ENCODE measurements around the gene KRTAP26-1.

Gene KRTAP26-1

DNA sequence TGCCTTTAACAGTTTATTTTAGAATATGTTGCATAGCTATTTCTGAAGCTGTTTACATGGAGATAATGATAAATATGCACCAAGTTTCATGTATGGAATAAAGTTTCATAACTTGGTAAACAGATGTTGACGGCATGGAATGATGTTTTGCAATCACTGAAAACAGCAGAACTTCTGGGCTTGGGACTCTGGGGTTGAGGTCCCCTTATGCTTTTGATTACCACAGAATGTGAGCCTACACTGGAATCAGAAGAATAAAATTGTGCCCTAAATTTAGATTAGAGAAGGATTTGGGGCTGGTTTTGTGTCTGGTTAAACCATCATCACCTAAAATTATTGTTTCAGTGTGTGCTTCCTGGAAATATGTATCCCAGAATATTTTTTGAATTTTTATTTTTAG lies 48.5 kb downstream of the KRTAP26-1 start:
- TF ChIP-seq, protein P1, sequence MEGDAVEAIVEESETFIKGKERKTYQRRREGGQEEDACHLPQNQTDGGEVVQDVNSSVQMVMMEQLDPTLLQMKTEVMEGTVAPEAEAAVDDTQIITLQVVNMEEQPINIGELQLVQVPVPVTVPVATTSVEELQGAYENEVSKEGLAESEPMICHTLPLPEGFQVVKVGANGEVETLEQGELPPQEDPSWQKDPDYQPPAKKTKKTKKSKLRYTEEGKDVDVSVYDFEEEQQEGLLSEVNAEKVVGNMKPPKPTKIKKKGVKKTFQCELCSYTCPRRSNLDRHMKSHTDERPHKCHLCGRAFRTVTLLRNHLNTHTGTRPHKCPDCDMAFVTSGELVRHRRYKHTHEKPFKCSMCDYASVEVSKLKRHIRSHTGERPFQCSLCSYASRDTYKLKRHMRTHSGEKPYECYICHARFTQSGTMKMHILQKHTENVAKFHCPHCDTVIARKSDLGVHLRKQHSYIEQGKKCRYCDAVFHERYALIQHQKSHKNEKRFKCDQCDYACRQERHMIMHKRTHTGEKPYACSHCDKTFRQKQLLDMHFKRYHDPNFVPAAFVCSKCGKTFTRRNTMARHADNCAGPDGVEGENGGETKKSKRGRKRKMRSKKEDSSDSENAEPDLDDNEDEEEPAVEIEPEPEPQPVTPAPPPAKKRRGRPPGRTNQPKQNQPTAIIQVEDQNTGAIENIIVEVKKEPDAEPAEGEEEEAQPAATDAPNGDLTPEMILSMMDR (IDR thresholded peaks at IDR 0.05), result no peak

DNA sequence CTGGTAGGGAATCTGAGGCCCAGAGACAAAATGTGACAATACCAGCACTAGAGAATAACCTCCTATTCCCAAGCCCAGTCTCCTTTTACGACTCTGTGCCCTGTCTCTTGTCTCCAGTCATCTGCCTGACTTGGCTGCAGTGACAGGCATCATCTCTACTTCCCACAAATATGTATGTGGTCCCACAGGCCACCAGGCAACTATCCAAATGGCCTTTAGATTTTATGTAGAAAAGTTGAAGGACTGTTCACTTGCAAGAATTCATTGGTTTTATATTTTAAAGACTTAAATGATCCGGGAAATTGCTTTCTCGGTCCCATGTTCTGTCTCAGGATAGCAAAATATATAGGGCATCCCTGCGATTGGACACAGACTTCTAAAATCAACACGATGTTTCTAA lies 49.0 kb downstream of the KRTAP26-1 start:
- TF ChIP-seq, protein P1 (IDR thresholded peaks at IDR 0.05), result no peak

DNA sequence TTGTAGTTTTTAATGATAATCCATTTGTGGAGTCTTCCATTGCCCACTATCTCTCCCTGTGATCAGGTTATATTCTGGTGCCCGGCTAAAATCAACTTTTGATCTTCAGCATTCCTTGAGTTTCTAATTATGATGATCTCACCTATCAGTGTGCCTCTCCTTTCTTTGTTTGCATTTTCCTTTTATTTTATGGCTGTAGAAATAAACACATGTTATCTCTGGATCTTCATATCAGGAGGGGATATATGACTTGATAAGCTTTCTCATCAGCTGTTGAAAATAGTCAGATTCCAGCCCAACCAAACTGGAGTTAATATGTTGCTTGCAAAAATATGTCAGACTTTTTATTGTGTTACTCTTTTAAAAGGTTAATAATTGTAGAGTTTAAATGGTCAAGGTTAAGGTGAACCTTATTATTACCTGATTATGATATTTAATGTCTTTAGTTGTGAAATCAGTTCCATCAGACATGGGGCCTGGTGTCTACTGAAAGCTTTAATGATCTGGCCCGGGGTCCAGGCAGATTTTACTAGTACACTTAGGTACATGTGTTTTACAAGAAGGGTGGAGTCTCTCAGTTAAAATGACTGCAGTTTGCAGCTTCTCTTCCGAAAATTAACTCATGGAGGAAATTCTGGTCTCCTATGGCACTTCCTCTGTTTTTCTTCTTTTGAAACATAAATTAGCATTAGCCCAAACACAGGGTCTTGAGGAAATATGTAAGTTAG lies 50.1 kb downstream of the KRTAP26-1 start:
- TF ChIP-seq, protein P1 (IDR thresholded peaks at IDR 0.05), result no peak
